ENCODE results near the gene CNTNAP5. TPM values are rescaled to one million over a fixed set of nuclear protein-coding genes. Genes with fewer than 3 reads are reported as not detected.

The CNTNAP5 gene
- total and polyA plus RNA-seq, 2 of the 8 experiments (the other 6 are each of a cell fraction or from before 2014, with no cell fraction given): 0.11 to 0.76 TPM

DNA sequence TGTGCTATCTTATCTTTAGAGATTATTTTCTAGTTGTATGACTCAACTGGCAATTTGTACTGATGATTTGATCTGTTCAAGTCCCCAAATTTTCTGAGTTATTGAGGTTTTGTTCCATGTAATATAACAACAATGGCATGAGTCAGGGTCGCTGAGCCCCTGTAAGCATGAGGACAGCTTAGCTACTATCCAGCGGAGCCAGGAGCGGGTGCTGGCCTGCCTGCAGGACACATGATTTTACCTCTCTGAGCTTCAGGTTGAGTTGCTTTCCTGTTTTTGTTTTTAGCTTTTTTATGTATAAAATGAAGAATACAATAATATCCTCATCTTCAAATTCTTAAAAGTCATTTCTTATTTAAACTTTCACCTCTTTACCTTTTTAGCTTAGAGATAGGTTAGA lies 561.1 kb downstream of the CNTNAP5 start:
- no peaks in the 10 kb centered on the region for H3K27me3 ChIP-seq (replicated peaks in 1 of 4; ENCODE audit: control insufficient read depth in 3 of 4, extremely low read depth in 1 of 4, insufficient read depth in 3 of 4, low read length in 3 of 4)
- FAIRE-seq (no peak), DNase-seq (ENCODE audit: low read depth in 1 of 2, low spot score in 2 of 2) (no peak)
- POLR2A ChIA-PET (ENCODE audit: partially characterized antibody): no interaction called here
- H2BK12ac ChIP-seq (ENCODE audit: low read depth, low read length): no peak overlapping the region
- H3K23ac ChIP-seq (ENCODE audit: insufficient read length): no peak overlapping the region
- H2BK15ac ChIP-seq (ENCODE audit: low read length): no peak overlapping the region
- H3K9ac ChIP-seq (replicated peaks in 1 of 4; ENCODE audit: extremely low read depth in 1 of 4, low read depth in 3 of 4, low read length in 3 of 4): no peak overlapping the region
- CTCF ChIA-PET (ENCODE audit: partially characterized antibody): interaction anchor here (1.0 to 1.3 kb wide), 2 partner anchors 15 to 209 kb away, joined by 3 read pairs; no protein-coding TSS in a partner anchor
- H3K79me1 ChIP-seq (ENCODE audit: low read depth, low read length): no peaks in the 10 kb centered on the region
- no peak overlapping the region for H3K4ac ChIP-seq (replicated peaks; ENCODE audit: insufficient read length, low read depth, low read length)
- TF ChIP-seq SIRT6 (IDR thresholded peaks at IDR 0.05; ENCODE audit: low read length) (no peak), CHD1 (IDR thresholded peaks at IDR 0.05; ENCODE audit: low read depth, low read length) (no peak), BCL11A (IDR thresholded peaks at IDR 0.05; ENCODE audit: low read depth in 2 of 2, low read length in 2 of 2) (no peak), NANOG (IDR thresholded peaks at IDR 0.05; ENCODE audit: insufficient read depth, low read depth, low read length, poor library complexity, severe bottlenecking) (no peak), CREB1 (IDR thresholded peaks at IDR 0.05) (no peak)
- H3K4me2 ChIP-seq (ENCODE audit: insufficient read depth in 1 of 2, low read depth in 2 of 2, low read length in 2 of 2): no peak overlapping the region
- H3K9me3 ChIP-seq (ENCODE audit: insufficient read depth in 2 of 2, low read depth in 1 of 2, low read length in 1 of 2): no peaks in the 10 kb centered on the region
- no peak overlapping the region for H3K56ac ChIP-seq (replicated peaks; ENCODE audit: insufficient read length, low read depth, low read length)
- no peak overlapping the region for H3K14ac ChIP-seq (ENCODE audit: insufficient read length)
- no peak overlapping the region for H2BK120ac ChIP-seq (replicated peaks; ENCODE audit: low read depth, low read length)
- peaks cover 0 to 3% (median 0%) of the 10 kb centered on the region in 4 experiments; a peak in 2 of 7 replicates for H3K4me1 ChIP-seq (replicated peaks in 1 of 4; ENCODE audit: control insufficient read depth in 3 of 4, insufficient read depth in 4 of 4, low read length in 3 of 4)
- no peak overlapping the region for H2AK5ac ChIP-seq (ENCODE audit: low read depth, low read length)
- WGBS, 2 experiments (ENCODE audit: extremely low coverage in 1 of 2, insufficient coverage in 1 of 2, insufficient read length in 1 of 2, insufficient replicate concordance in 2 of 2, low coverage in 1 of 2, low lambda C conversion rate in 2 of 2, missing lambda C conversion rate in 1 of 2): 96% methylated on average over 3 of the region's 3 CpGs; no CpG with 5 or more reads in 1 of the 2 experiments
- H4K5ac ChIP-seq (ENCODE audit: insufficient read length, low read depth, low read length): no peak overlapping the region
- no peaks in the 10 kb centered on the region for H3K79me2 ChIP-seq (ENCODE audit: control insufficient read depth in 1 of 2, insufficient read depth in 2 of 2, low read length in 2 of 2)
- H3K27ac ChIP-seq (ENCODE audit: low read depth, low read length): no peak overlapping the region
- no peak overlapping the region for H4K91ac ChIP-seq (replicated peaks; ENCODE audit: insufficient read length, low read length)
- H3K4me3 ChIP-seq (ENCODE audit: extremely low read depth in 1 of 4, insufficient read depth in 2 of 4, low read depth in 3 of 4, low read length in 4 of 4): no peak overlapping the region
- no peak overlapping the region for H2BK20ac ChIP-seq (ENCODE audit: low read length)
- no peaks in the 10 kb centered on the region for H3K36me3 ChIP-seq (ENCODE audit: control insufficient read depth in 2 of 4, insufficient read depth in 4 of 4, low read length in 3 of 4)
- H2AFZ ChIP-seq (ENCODE audit: low read length): no peak overlapping the region
- no peaks in the 10 kb centered on the region for H3K23me2 ChIP-seq (ENCODE audit: low read depth, low read length)
- H4K8ac ChIP-seq (ENCODE audit: extremely low read depth, insufficient read depth, low read length): no peak overlapping the region
- H2BK5ac ChIP-seq (ENCODE audit: low read depth, low read length): no peak overlapping the region
- no peak overlapping the region for H3K18ac ChIP-seq (ENCODE audit: extremely low read depth, low read length)
- H4K20me1 ChIP-seq (replicated peaks in 1 of 2; ENCODE audit: control insufficient read depth in 1 of 2, insufficient read depth in 2 of 2, low read length in 2 of 2): no peaks in the 10 kb centered on the region

Data from H1 (cell line).